ENCODE data around the gene APOH. TPM values are rescaled to one million over a fixed set of nuclear protein-coding genes. Genes with fewer than 3 reads are reported as not detected.

The APOH gene
- total and polyA plus RNA-seq, 12 donors = 0.57 TPM; not detected in 11

- peaks cover 0 to 23% (median 7%) of the 10 kb centered on the region in 9 donors for H3K4me1 ChIP-seq
- intact Hi-C loops (cut with DNase I) = loop anchor here (2.0 to 10.0 kb wide), 10 partner anchors 615 to 945 kb away; no protein-coding TSS in a partner anchor
- no peaks in the 10 kb centered on the region for H3K27me3 ChIP-seq
- WGBS, 2 donors = 76 to 80% methylated on average over 3 of the region's 3 CpGs
- no peak overlapping the region for H3K4me3 ChIP-seq
- no peak overlapping the region for H3K27ac ChIP-seq
- ATAC-seq (no peak), DNase-seq (no peak)
- H3K9me3 ChIP-seq = no peaks in the 10 kb centered on the region
- TF ChIP-seq CTCF (IDR thresholded peaks at IDR 0.05) = no peak
- peaks cover 0 to 49% (median 3%) of the 10 kb centered on the region in 9 donors for H3K36me3 ChIP-seq
These were observed 59.4 kb downstream of the APOH start for GRCh38 chr17:66169839-66170238.

GRCh38 chr17:66167189-66167815 lies 61.9 kb downstream of the APOH start:
- intact Hi-C loops (cut with DNase I) = loop anchor here (5.0 to 10.0 kb wide), 9 partner anchors 613 to 943 kb away; no protein-coding TSS in a partner anchor
- peak in 2 of 8 donors; percentile 69 to 71 for ATAC-seq
- TF ChIP-seq CTCF (IDR thresholded peaks at IDR 0.05) = no peak
- no peak overlapping the region for H3K4me3 ChIP-seq
- H3K36me3 ChIP-seq = peaks cover 0 to 36% (median 0%) of the 10 kb centered on the region in 9 donors
- no peaks in the 10 kb centered on the region for H3K9me3 ChIP-seq
- no peak for DNase-seq
- peaks cover 0 to 19% (median 5%) of the 10 kb centered on the region in 9 donors for H3K4me1 ChIP-seq
- no peak overlapping the region for H3K27ac ChIP-seq
- H3K27me3 ChIP-seq = no peaks in the 10 kb centered on the region
- 46 to 52% methylated on average over 5 of the region's 5 CpGs for WGBS, 2 donors

GRCh38 chr17:66165537-66166123 lies 63.6 kb downstream of the APOH start:
- DNase-seq (no peak), ATAC-seq (no peak)
- Histone ChIP-seq H3K4me1 (peaks cover 0 to 8% (median 0%) of the 10 kb centered on the region in 9 donors), H3K36me3 (peaks cover 0 to 21% (median 0%) of the 10 kb centered on the region in 9 donors), H3K4me3 (no peak overlapping the region), H3K27ac (no peak overlapping the region), H3K27me3 (no peaks in the 10 kb centered on the region), H3K9me3 (peaks cover 0 to 2% (median 0%) of the 10 kb centered on the region in 11 donors)
- peak; percentile 53 to 81 (median 74) for TF ChIP-seq CTCF (IDR thresholded peaks at IDR 0.05)
- intact Hi-C loops (cut with DNase I) = loop anchor here (2.0 to 10.0 kb wide), 10 partner anchors 611 to 941 kb away; no protein-coding TSS in a partner anchor

Other genes with a start within 250 kb of the APOH start
- 10 to 100 TPM; 14.6 to 28.5 (median 16.3) TPM for gene CEP112, start 37.3 kb downstream of the APOH start, total RNA-seq
- gene CEP112, start 37.3 kb downstream of the APOH start, polyA plus RNA-seq = 10 to 100 TPM in 1 of 2 donors, 1 to 10 TPM in 1; 6.7 to 30.0 TPM
- gene PRKCA, start 73.2 kb upstream of the APOH start, total RNA-seq = 10 to 100 TPM in 7 of 10 donors, 1 to 10 TPM in 3; 4.5 to 27.6 (median 13.7) TPM
- gene PRKCA, start 73.2 kb upstream of the APOH start, polyA plus RNA-seq = 1 to 10 TPM; 1.6 to 2.5 TPM